Natural killer cell (primary cell): ENCODE data around the gene MUC20. TPM values are rescaled to one million over a fixed set of nuclear protein-coding genes. Genes with fewer than 3 reads are reported as not detected.

Experiments
- ATAC-seq, 3 donors: fragments of 150-1000 bp in 2 of 3; fragments of 200-7000 bp in 1 of 3; cut with Tn5 transposase; 1 replicate in 1 of 3; 2 replicates in 2 of 3; pipeline ENCODE4 v1.10.0; 2021; ENCODE audit warnings: mild to moderate bottlenecking in 2 of 3, moderate library complexity in 2 of 3
- DNase-seq, 2 donors: peaks; one replicate each; pipeline versions ENCODE4 v3.0.0 to v3.0.0-alpha.2; 2013 to 2021; ENCODE audit warnings: mixed read lengths in 1 of 2
- H3K27ac ChIP-seq: one replicate; pipeline ENCODE4 v1.5.1; 2013; ENCODE audit warnings: mild to moderate bottlenecking, low read length
- H3K27me3 ChIP-seq: one replicate; pipeline ENCODE4 v1.6.1; 2013; ENCODE audit warnings: low read length; ENCODE audit not compliant: control insufficient read depth, insufficient read depth
- H3K36me3 ChIP-seq: one replicate; pipeline ENCODE4 v1.6.1; 2013; ENCODE audit warnings: low read length; ENCODE audit not compliant: control insufficient read depth, insufficient read depth
- H3K4me1 ChIP-seq: one replicate; pipeline ENCODE4 v1.6.1; 2013; ENCODE audit warnings: low read length; ENCODE audit not compliant: control insufficient read depth, insufficient read depth
- H3K4me3 ChIP-seq: one replicate; pipeline ENCODE4 v1.5.1; 2013; ENCODE audit warnings: low read length
- H3K9me3 ChIP-seq: one replicate; pipeline ENCODE4 v1.6.1; 2013; ENCODE audit warnings: low read length; ENCODE audit not compliant: control insufficient read depth, insufficient read depth
- H3K27ac Mint-ChIP-seq, 2 donors: one replicate each; pipeline ENCODE4 v1.8.0; 2022; ENCODE audit warnings: mild to moderate bottlenecking in 2 of 2, mixed read lengths in 2 of 2, moderate library complexity in 1 of 2
- H3K27me3 Mint-ChIP-seq, 2 donors: one replicate each; pipeline ENCODE4 v1.8.0; 2022; ENCODE audit warnings: low read depth in 2 of 2, mixed read lengths in 2 of 2
- H3K36me3 Mint-ChIP-seq: one replicate; pipeline ENCODE4 v1.8.0; 2022; ENCODE audit warnings: mixed read lengths
- H3K4me1 Mint-ChIP-seq, 2 donors: one replicate each; pipeline ENCODE4 v1.8.0; 2022; ENCODE audit warnings: mixed read lengths in 2 of 2
- H3K4me3 Mint-ChIP-seq: one replicate; pipeline ENCODE4 v1.8.0; 2022; ENCODE audit warnings: mild to moderate bottlenecking, moderate library complexity, mixed read lengths
- H3K9me3 Mint-ChIP-seq, 2 donors: one replicate each; pipeline ENCODE4 v1.8.0; 2022; ENCODE audit warnings: mixed read lengths in 2 of 2
- WGBS: methylation state at CpG from one replicate; pipeline ENCODE4 v1.1.7; 2013; ENCODE audit warnings: missing lambda C conversion rate; ENCODE audit not compliant: insufficient coverage; 5-methylcytosine and 5-hydroxymethylcytosine counted together
- intact Hi-C: fragments of 100-400 bp; cut with micrococcal nuclease; formaldehyde crosslinking; loops from one replicate; pipeline ENCODE4 v1.14.2; 2022
- total RNA-seq, 4 donors: library from RNA; stranded (reverse); fragments of 120-200 nt in 1 of 4; gene quantifications; one replicate each; pipeline versions ENCODE4 v1.2.3 to v1.2.4, GENCODE V29; 2013 to 2022
- TF ChIP-seq, protein P1 (sequence below): fragments of 200-600 bp; IDR thresholded peaks from one replicate; pipeline ENCODE4 v1.8.0; 2022; ENCODE audit warnings: antibody characterized with exemption

MUC20 gene
- total RNA-seq, 3 donors from 2014 or later (not counting 1 experiment from before 2014, with no cell fraction given): 4.1 to 11.4 (median 5.9) TPM

DNA sequence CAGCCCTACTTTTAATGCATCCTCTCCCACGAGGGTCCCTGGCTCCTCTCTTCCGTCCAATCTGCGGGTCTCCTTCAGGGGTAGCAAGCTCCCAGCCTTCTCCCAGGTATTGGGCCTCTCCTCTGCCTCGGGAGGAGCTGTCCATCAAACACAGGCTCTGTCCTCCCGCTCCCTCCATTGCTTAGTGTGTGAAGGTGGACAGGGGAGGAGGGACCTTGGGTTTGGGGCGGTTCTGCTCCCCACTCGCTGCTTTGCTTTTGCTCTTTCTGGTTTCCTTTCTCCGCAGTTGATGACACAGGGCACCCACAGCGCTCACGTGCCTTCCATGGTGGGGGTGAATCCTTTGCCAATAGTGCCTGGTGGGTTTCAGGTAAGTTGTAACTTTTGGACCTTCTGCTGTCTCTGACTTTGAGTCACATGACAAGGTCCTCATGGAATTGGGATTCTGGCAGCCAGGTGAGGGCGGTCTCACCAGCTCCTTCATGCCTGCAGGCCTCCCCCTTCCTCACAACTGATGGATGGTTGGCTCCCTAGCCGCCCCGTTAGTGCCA lies 18.9 kb downstream of the MUC20 start:
- ATAC-seq: no peak
- H3K4me3 Mint-ChIP-seq: no peak overlapping the region
- Histone ChIP-seq H3K4me1 (no peaks in the 10 kb centered on the region), H3K36me3 (no peaks in the 10 kb centered on the region), H3K27ac (no peak overlapping the region), H3K9me3 (no peaks in the 10 kb centered on the region), H3K4me3 (no peak overlapping the region), H3K27me3 (no peaks in the 10 kb centered on the region)
- 88% methylated on average over 10 of the region's 13 CpGs for WGBS
- H3K4me1 Mint-ChIP-seq: no peaks in the 10 kb centered on the region
- H3K27ac Mint-ChIP-seq: no peak overlapping the region
- TF ChIP-seq, protein P1, sequence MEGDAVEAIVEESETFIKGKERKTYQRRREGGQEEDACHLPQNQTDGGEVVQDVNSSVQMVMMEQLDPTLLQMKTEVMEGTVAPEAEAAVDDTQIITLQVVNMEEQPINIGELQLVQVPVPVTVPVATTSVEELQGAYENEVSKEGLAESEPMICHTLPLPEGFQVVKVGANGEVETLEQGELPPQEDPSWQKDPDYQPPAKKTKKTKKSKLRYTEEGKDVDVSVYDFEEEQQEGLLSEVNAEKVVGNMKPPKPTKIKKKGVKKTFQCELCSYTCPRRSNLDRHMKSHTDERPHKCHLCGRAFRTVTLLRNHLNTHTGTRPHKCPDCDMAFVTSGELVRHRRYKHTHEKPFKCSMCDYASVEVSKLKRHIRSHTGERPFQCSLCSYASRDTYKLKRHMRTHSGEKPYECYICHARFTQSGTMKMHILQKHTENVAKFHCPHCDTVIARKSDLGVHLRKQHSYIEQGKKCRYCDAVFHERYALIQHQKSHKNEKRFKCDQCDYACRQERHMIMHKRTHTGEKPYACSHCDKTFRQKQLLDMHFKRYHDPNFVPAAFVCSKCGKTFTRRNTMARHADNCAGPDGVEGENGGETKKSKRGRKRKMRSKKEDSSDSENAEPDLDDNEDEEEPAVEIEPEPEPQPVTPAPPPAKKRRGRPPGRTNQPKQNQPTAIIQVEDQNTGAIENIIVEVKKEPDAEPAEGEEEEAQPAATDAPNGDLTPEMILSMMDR: no peak
- H3K36me3 Mint-ChIP-seq: peaks cover 11% of the 10 kb centered on the region
- intact Hi-C loops: no loop called here
- no peaks in the 10 kb centered on the region for H3K9me3 Mint-ChIP-seq
- H3K27me3 Mint-ChIP-seq: no peaks in the 10 kb centered on the region
- DNase-seq: no peak

DNA sequence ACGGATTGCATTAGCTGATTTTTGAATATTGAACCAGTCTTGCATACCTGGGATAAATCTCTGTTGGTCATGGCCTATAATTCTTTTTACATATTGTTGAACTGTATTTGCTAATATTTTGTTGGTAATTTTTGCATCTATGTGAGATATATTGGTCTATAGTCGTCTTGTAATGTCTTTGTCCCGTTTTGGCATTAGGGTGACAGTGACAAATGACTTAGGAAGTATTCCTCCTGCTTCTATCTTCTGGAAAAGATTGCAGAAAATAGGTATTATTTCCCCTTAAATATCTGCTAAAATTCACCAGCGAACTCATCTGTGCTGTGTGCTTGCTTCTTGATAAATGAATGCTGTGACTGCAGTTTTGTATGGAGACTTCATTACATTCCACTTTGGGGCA lies 23.7 kb downstream of the MUC20 start:
- no peak for DNase-seq
- H3K27me3 ChIP-seq: no peaks in the 10 kb centered on the region
- no peak overlapping the region for H3K4me3 ChIP-seq
- H3K36me3 ChIP-seq: no peaks in the 10 kb centered on the region
- H3K27ac ChIP-seq: no peak overlapping the region
- peaks cover 10% of the 10 kb centered on the region for H3K4me1 ChIP-seq
- peaks cover 5 to 19% of the 10 kb centered on the region in 2 donors for H3K4me1 Mint-ChIP-seq
- no peak overlapping the region for H3K4me3 Mint-ChIP-seq
- ATAC-seq: no peak
- 89% methylated on average over 4 of the region's 4 CpGs for WGBS
- no peak overlapping the region for H3K27ac Mint-ChIP-seq
- no peaks in the 10 kb centered on the region for H3K9me3 ChIP-seq
- no peaks in the 10 kb centered on the region for H3K27me3 Mint-ChIP-seq
- no peaks in the 10 kb centered on the region for H3K9me3 Mint-ChIP-seq
- TF ChIP-seq, protein P1: no peak
- intact Hi-C loops: no loop called here
- H3K36me3 Mint-ChIP-seq: no peaks in the 10 kb centered on the region

DNA sequence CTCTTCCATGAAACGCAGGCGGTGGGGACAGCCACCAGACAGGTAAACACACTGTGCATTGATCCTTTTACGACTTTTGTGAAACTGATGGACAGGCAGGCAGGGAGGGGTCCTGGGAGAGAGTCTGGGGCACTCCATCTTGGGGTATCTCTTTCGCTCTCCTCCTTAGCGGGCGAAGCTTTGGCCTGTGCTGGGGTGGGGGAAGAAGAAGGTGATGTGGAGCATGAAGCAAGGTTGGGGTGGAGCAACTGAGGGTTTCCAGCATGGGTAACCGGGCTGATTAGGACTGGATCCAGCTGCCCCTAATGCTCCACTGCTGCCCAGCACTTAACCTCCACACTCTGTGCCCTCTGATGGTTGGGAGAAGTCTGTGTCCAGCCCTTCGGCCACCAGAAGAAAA lies 25.6 kb downstream of the MUC20 start:
- Histone ChIP-seq H3K27ac (no peak overlapping the region), H3K9me3 (no peaks in the 10 kb centered on the region), H3K4me3 (no peak overlapping the region), H3K36me3 (no peaks in the 10 kb centered on the region), H3K27me3 (no peaks in the 10 kb centered on the region), H3K4me1 (peaks cover 10% of the 10 kb centered on the region)
- Mint-ChIP-seq H3K4me1 (peaks cover 5 to 21% of the 10 kb centered on the region in 2 donors), H3K9me3 (no peaks in the 10 kb centered on the region), H3K36me3 (no peaks in the 10 kb centered on the region), H3K27me3 (no peaks in the 10 kb centered on the region), H3K4me3 (no peak overlapping the region), H3K27ac (no peak overlapping the region)
- DNase-seq: no peak
- 82% methylated on average over 8 of the region's 8 CpGs for WGBS
- TF ChIP-seq, protein P1: no peak
- intact Hi-C loops: no loop called here
- ATAC-seq: no peak

DNA sequence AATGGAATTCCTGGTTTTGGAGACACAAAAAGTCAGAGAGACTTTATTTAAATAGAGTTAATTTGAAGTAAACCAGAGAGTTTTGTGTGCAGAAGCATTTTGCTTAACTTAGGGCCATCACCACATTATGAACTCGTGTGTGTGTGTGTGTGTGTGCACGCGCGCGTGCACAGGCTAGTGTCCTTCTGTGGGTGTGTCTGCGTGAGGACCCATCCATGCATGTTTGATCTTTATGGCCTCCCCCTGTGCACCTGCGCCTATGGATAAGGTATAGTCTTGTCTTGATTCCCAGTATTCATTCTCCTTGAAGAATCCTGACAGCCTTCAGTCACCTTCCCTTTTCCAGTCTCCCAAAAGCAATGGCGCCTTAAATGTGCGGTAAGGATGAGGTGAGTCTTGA lies 26.0 kb downstream of the MUC20 start:
- TF ChIP-seq, protein P1: no peak
- H3K4me3 ChIP-seq: no peak overlapping the region
- Mint-ChIP-seq H3K4me3 (peak overlapping the region; percentile 32), H3K36me3 (no peaks in the 10 kb centered on the region), H3K27ac (no peak overlapping the region), H3K9me3 (no peaks in the 10 kb centered on the region), H3K27me3 (no peaks in the 10 kb centered on the region), H3K4me1 (peaks cover 5 to 24% of the 10 kb centered on the region in 2 donors)
- H3K27ac ChIP-seq: no peak overlapping the region
- H3K36me3 ChIP-seq: no peaks in the 10 kb centered on the region
- DNase-seq: no peak
- intact Hi-C loops: no loop called here
- H3K27me3 ChIP-seq: no peaks in the 10 kb centered on the region
- H3K4me1 ChIP-seq: peaks cover 10% of the 10 kb centered on the region
- H3K9me3 ChIP-seq: no peaks in the 10 kb centered on the region
- ATAC-seq: no peak
- 93% methylated on average over 9 of the region's 9 CpGs for WGBS
